GM18508 (cell line): ENCODE data around the gene SNX24.
A peak's percentile ranks its signal among the peaks of the same experiment; 100 is the strongest.

ENCODE experiments used
- ATAC-seq: cut with Tn5 transposase; IDR thresholded peaks from one replicate; pipeline ENCODE4 v1.9.1; 2021; ENCODE audit warnings: moderate number of reproducible peaks; ENCODE audit not compliant: insufficient read depth, unreplicated experiment

SNX24 gene

GRCh38 chr5:122999947-123000563 is 154.6 kb downstream of the SNX24 start:
- peak; percentile 96 for ATAC-seq

GRCh38 chr5:123000731-123001130 is 155.3 kb downstream of the SNX24 start:
- no peak for ATAC-seq

- no peak for ATAC-seq
Measured at GRCh38 chr5:123001808-123002207, 156.4 kb downstream of the SNX24 start.

GRCh38 chr5:123007182-123007581 is 161.8 kb downstream of the SNX24 start:
- ATAC-seq, result no peak

GRCh38 chr5:123007754-123008153 is 162.3 kb downstream of the SNX24 start:
- no peak for ATAC-seq

- ATAC-seq, result no peak
Measured at GRCh38 chr5:123012321-123012720, 166.9 kb downstream of the SNX24 start.

- ATAC-seq, result no peak
Measured at GRCh38 chr5:123014689-123015088, 169.3 kb downstream of the SNX24 start.

GRCh38 chr5:123028222-123028621 is 182.8 kb downstream of the SNX24 start:
- ATAC-seq, result no peak

GRCh38 chr5:123033157-123033671 is 187.8 kb downstream of the SNX24 start:
- no peak for ATAC-seq

- no peak for ATAC-seq
Measured at GRCh38 chr5:123035360-123035917, 190.0 kb downstream of the SNX24 start.

- no peak for ATAC-seq
Measured at GRCh38 chr5:123035918-123036390, 190.5 kb downstream of the SNX24 start.

GRCh38 chr5:123036391-123037103 is 191.1 kb downstream of the SNX24 start, which contains the start of gene PPIC:
Gene PPIC (minus strand): TSS chr5:123036725. CDS start chr5:123036625, 100 bp downstream.
- ATAC-seq, result no peak

- ATAC-seq, result no peak
Measured at GRCh38 chr5:123037104-123037418, 191.6 kb downstream of the SNX24 start.

- ATAC-seq, result no peak
Measured at GRCh38 chr5:123039673-123040072, 194.3 kb downstream of the SNX24 start.

- no peak for ATAC-seq
Measured at GRCh38 chr5:123044926-123045617, 199.7 kb downstream of the SNX24 start.

GRCh38 chr5:123046222-123046621 is 200.8 kb downstream of the SNX24 start:
- no peak for ATAC-seq

- no peak for ATAC-seq
Measured at GRCh38 chr5:123047706-123048105, 202.3 kb downstream of the SNX24 start.

GRCh38 chr5:123051206-123051605 is 205.8 kb downstream of the SNX24 start:
- ATAC-seq, result no peak
